Neural progenitor cell (in vitro differentiated cells): Measurements from ENCODE around the gene KANK3.

Source experiments
- EZH2 ChIP-seq: fragments of 200-600 bp; sonication (generic); IDR thresholded peaks from 2 replicates; pipeline ENCODE4 v1.6.1; 2017; ENCODE audit warnings: antibody characterized with exemption, mild to moderate bottlenecking, moderate library complexity
- EZH2phosphoT487 ChIP-seq: fragments of 200-600 bp; sonication (generic); IDR thresholded peaks from 2 replicates; pipeline ENCODE4 v1.6.1; 2017; ENCODE audit warnings: antibody characterized with exemption
- TF ChIP-seq, protein P1 (sequence below): fragments of 200-600 bp; sonication (generic); IDR thresholded peaks from 2 replicates; pipeline ENCODE4 v1.5.1; 2017; ENCODE audit warnings: antibody characterized with exemption, mild to moderate bottlenecking

DNA sequence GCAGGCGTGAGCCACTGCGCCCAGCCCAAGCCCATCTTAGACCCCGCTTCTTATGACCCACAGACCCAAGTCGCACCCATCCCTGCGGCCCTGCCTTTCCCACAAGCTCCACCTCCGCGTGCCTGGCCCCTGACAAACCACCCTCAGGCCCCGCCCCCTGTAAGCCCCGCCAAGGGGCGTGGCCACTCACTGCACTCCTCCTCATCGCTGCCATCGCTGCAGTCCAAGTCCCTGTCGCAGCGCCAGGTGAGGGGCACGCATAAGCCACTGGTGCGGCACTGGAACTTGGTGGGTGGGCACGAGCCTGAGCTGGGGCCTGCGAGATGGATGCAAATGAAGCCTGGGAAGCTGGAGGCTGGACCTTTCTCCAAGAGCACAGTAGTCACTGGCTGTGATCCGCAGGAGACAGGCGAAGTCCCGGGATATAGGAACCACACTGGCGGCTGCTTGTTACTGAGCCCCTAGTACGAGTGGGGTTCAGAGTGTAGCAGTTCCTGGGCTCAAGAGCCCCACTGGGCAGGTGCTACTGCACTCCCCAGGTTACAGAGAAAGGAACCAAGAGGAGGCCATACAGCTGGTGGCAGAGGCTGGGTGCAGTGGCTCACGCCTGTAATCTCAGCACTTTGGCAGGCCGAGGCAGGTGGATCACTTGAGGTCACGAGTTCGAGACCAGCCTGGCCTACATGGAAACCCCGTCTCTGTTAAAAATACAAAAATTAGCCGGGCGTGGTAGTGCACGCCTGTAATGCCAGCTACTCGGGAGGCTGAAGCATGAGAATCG is 38.0 kb downstream of the KANK3 start:
- TF ChIP-seq, protein P1, sequence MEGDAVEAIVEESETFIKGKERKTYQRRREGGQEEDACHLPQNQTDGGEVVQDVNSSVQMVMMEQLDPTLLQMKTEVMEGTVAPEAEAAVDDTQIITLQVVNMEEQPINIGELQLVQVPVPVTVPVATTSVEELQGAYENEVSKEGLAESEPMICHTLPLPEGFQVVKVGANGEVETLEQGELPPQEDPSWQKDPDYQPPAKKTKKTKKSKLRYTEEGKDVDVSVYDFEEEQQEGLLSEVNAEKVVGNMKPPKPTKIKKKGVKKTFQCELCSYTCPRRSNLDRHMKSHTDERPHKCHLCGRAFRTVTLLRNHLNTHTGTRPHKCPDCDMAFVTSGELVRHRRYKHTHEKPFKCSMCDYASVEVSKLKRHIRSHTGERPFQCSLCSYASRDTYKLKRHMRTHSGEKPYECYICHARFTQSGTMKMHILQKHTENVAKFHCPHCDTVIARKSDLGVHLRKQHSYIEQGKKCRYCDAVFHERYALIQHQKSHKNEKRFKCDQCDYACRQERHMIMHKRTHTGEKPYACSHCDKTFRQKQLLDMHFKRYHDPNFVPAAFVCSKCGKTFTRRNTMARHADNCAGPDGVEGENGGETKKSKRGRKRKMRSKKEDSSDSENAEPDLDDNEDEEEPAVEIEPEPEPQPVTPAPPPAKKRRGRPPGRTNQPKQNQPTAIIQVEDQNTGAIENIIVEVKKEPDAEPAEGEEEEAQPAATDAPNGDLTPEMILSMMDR: no peak
- no peak for TF ChIP-seq EZH2
- TF ChIP-seq EZH2phosphoT487: no peak
